Measurements from ENCODE around the gene NUDT4B.
"Not testable (repeated sequence)": the region's sequence is repeated elsewhere in the genome, so short reads cannot be mapped to it uniquely, and the experiment has no call there.

GRCh38 chr1:148777649-148778048 is 29.1 kb downstream of the NUDT4B start:
- TF ChIP-seq CTCF (conservative IDR thresholded peaks at IDR 0.05); ZFX (IDR thresholded peaks at IDR 0.05): not testable (repeated sequence)
